Fibroblast of mammary gland (primary cell): ENCODE results near the gene KCNK6.
A peak's percentile ranks its signal among the peaks of the same experiment; 100 is the strongest.

Experiments
- DNase-seq: peaks from one replicate; pipeline ENCODE4 v3.0.0-alpha.2; 2010; ENCODE audit warnings: low read depth
- H3K4me3 ChIP-seq: 2 replicates; pipeline ENCODE4 v1.5.1; 2011; ENCODE audit warnings: low read depth, mild to moderate bottlenecking, low read length, moderate library complexity; ENCODE audit not compliant: control insufficient read depth
- CTCF ChIP-seq: conservative IDR thresholded peaks from 2 replicates; pipeline ENCODE4 v1.5.1; 2011; ENCODE audit warnings: low read depth, low read length, inconsistent platforms; ENCODE audit not compliant: control insufficient read depth, insufficient read depth

Gene KCNK6

GRCh38 chr19:38369584-38369983 lies 49.9 kb downstream of the KCNK6 start:
- TF ChIP-seq CTCF, result no peak
- DNase-seq, result no peak
- no peak overlapping the region for H3K4me3 ChIP-seq

- TF ChIP-seq CTCF, result no peak
- DNase-seq, result no peak
- H3K4me3 ChIP-seq, result no peak overlapping the region
These were observed 50.7 kb downstream of the KCNK6 start for GRCh38 chr19:38370299-38370698.

GRCh38 chr19:38371081-38371480 lies 51.4 kb downstream of the KCNK6 start:
- no peak overlapping the region for H3K4me3 ChIP-seq
- TF ChIP-seq CTCF, result no peak
- peak; percentile 26 for DNase-seq

- TF ChIP-seq CTCF, result peak; percentile 0
- DNase-seq, result no peak
- H3K4me3 ChIP-seq, result peak overlapping the region; percentile 75
These were observed 54.3 kb downstream of the KCNK6 start for GRCh38 chr19:38373907-38374331.

- peak within 1 kb of the TSS; percentile 75 for H3K4me3 ChIP-seq
- TF ChIP-seq CTCF, result no peak
- DNase-seq, result peak; percentile 96
These were observed 54.9 kb downstream of the KCNK6 start, which contains the start of gene PSMD8 for GRCh38 chr19:38374332-38375097. PSMD8 (plus strand) TSS chr19:38374571; CDS start chr19:38374602, 31 bp downstream.

GRCh38 chr19:38375098-38375493 lies 55.5 kb downstream of the KCNK6 start:
- no peak for DNase-seq
- no peak for TF ChIP-seq CTCF
- peak overlapping the region; percentile 75 for H3K4me3 ChIP-seq
